K562 (cell line): Measurements from ENCODE around the gene RASSF1. TPM values are rescaled to one million over a fixed set of nuclear protein-coding genes. Genes with fewer than 3 reads are reported as not detected.
A peak's percentile ranks its signal among the peaks of the same experiment; 100 is the strongest.

Experiments used
- ATAC-seq: fragments of 200-7000 bp; cut with Tn5 transposase; 3 replicates; pipeline ENCODE4 v1.9.1; 2020; ENCODE audit warnings: moderate library complexity
- BruUV-seq: library from RNA; stranded (reverse); fragments of 400-500 nt; replicated peaks from 2 replicates; lab custom pipeline; 2021; lab: Mats Ljungman, UMichigan
- CTCF ChIA-PET: fragments of 300-600 bp; formaldehyde crosslinking; extraction: SDS; loops from one replicate; lab custom pipeline; 2021; ENCODE audit warnings: low intra/inter-chr PET ratio; lab: Yijun Ruan, JAX
- POLR2A ChIA-PET: fragments of 300-600, 350-650 bp; sonication (Branson Sonifier 250); formaldehyde crosslinking; extraction: SDS; loops from one replicate; lab custom pipeline; 2021; ENCODE audit warnings: antibody characterized with exemption, inconsistent platforms; lab: Yijun Ruan, JAX
- DNase-seq, 4 experiments: peaks; one replicate each; pipeline versions ENCODE4 v3.0.0 to v3.0.0-alpha.2; 2011 to 2018; ENCODE audit warnings: low spot score in 3 of 4, mixed read lengths in 3 of 4; ENCODE audit errors: extremely low read depth in 1 of 4
- FAIRE-seq: peaks from 2 replicates; lab custom pipeline; 2011; peaks lifted over from hg19 to GRCh38; lab: Jason Lieb, UNC
- H2AFZ ChIP-seq: 2 replicates; pipeline ENCODE4 v1.6.0; 2011; ENCODE audit warnings: low read depth, low read length, control low read depth, inconsistent platforms
- H3K27ac ChIP-seq: fragments of 200-600 bp; 3 replicates; pipeline ENCODE4 v1.8.0; 2011; ENCODE audit warnings: low read depth, mild to moderate bottlenecking, control low read depth, inconsistent platforms, low read length, moderate library complexity, mixed read lengths; ENCODE audit errors: extremely low read depth
- H3K27me3 ChIP-seq, 2 experiments: fragments of 300-600 bp in 1 of 2; 2 replicates in 1 of 2; 3 replicates in 1 of 2; pipeline versions ENCODE4 v1.6.0 to v1.8.0; 2011; ENCODE audit warnings: inconsistent platforms in 2 of 2, low read length in 2 of 2, mild to moderate bottlenecking in 1 of 2, mixed read lengths in 1 of 2, moderate library complexity in 1 of 2; ENCODE audit not compliant: control insufficient read depth in 2 of 2, insufficient read depth in 2 of 2
- H3K36me3 ChIP-seq: fragments of 300-600 bp; 3 replicates; pipeline ENCODE4 v1.8.0; 2011; ENCODE audit warnings: mild to moderate bottlenecking, low read length, inconsistent platforms; ENCODE audit not compliant: control insufficient read depth, insufficient read depth
- H3K4me1 ChIP-seq, 2 experiments: fragments of 200-600 bp in 1 of 2; replicated peaks in 1 of 2; 2 replicates in 1 of 2; 3 replicates in 1 of 2; pipeline versions ENCODE4 v1.5.1 to v1.8.0; 2011; ENCODE audit warnings: inconsistent platforms in 2 of 2, low read length in 2 of 2, mild to moderate bottlenecking in 1 of 2, mixed read lengths in 1 of 2, moderate library complexity in 1 of 2; ENCODE audit not compliant: control insufficient read depth in 2 of 2, insufficient read depth in 2 of 2
- H3K4me2 ChIP-seq: 2 replicates; pipeline ENCODE4 v1.6.1; 2011; ENCODE audit warnings: low read length, control low read depth, inconsistent platforms, mixed read lengths; ENCODE audit not compliant: insufficient read depth
- H3K4me3 ChIP-seq: fragments of 200-600 bp; sonication (generic), shearing (Covaris generic); 2 replicates; pipeline ENCODE4 v1.5.1; 2016; ENCODE audit warnings: control low read depth, inconsistent platforms
- H3K79me2 ChIP-seq: fragments of 200-600 bp; 3 replicates; pipeline ENCODE4 v1.8.0; 2011; ENCODE audit warnings: low read length, inconsistent platforms; ENCODE audit not compliant: control insufficient read depth, insufficient read depth
- H3K9ac ChIP-seq, 2 experiments: 2 replicates each; pipeline versions ENCODE4 v1.6.0 to v1.6.1; 2011; ENCODE audit warnings: low read depth in 2 of 2, low read length in 2 of 2, control low read depth in 1 of 2, inconsistent platforms in 1 of 2, mild to moderate bottlenecking in 1 of 2, mixed read lengths in 1 of 2; ENCODE audit not compliant: insufficient read depth in 1 of 2
- H3K9me1 ChIP-seq: one replicate; pipeline ENCODE4 v1.6.0; 2011; ENCODE audit warnings: inconsistent platforms, mild to moderate bottlenecking, low read length, moderate library complexity; ENCODE audit not compliant: control insufficient read depth, insufficient read depth
- H3K9me3 ChIP-seq: replicated peaks from 2 replicates; pipeline ENCODE4 v1.5.1; 2011; ENCODE audit warnings: low read depth, low read length, inconsistent platforms; ENCODE audit not compliant: control insufficient read depth, insufficient read depth
- H4K20me1 ChIP-seq: replicated peaks from 2 replicates; pipeline ENCODE4 v1.6.1; 2011; ENCODE audit warnings: low read length, inconsistent platforms, mixed read lengths; ENCODE audit not compliant: control insufficient read depth, insufficient read depth
- EGR1 ChIP-seq: fragments of 450-650 bp; conservative IDR thresholded peaks from 2 replicates; pipeline ENCODE4 v1.6.1; 2017; ENCODE audit warnings: mild to moderate bottlenecking
- JUND ChIP-seq, 2 experiments: IDR thresholded peaks; 2 replicates in 1 of 2; 3 replicates in 1 of 2; pipeline ENCODE4 v1.6.1; 2011; ENCODE audit warnings: borderline replicate concordance in 2 of 2, low read depth in 2 of 2, low read length in 2 of 2, improper control_type of control experiment in 1 of 2, missing biosample characterization in 1 of 2, missing genetic modification characterization in 1 of 2, missing genetic modification reagents in 1 of 2
- RNF2 ChIP-seq: sonication (generic); IDR thresholded peaks from 2 replicates; pipeline ENCODE4 v1.6.1; 2016
- YY1 ChIP-seq, 3 experiments: IDR thresholded peaks; 2 replicates each; pipeline ENCODE4 v1.6.1; 2011; ENCODE audit warnings: low read length in 2 of 3, mild to moderate bottlenecking in 2 of 3, moderate library complexity in 2 of 3, borderline replicate concordance in 1 of 3, control low read depth in 1 of 3, low read depth in 1 of 3; ENCODE audit not compliant: insufficient read depth in 3 of 3, insufficient replicate concordance in 2 of 3, control insufficient read depth in 1 of 3, insufficient read length in 1 of 3; ENCODE audit errors: extremely low read depth in 1 of 3
- ZNF589 ChIP-seq: fragments of 200-800 bp; sonication (Bioruptor generic); IDR thresholded peaks from 2 replicates; pipeline ENCODE4 v1.6.1; 2016; ENCODE audit warnings: low read depth, missing genetic modification characterization, missing compliant biosample characterization
- WGBS: fragments of 100-300 bp; shearing (Covaris generic); methylation state at CpG from one replicate; pipeline ENCODE4 v1.1.6; 2016; ENCODE audit warnings: low coverage, mixed read lengths; ENCODE audit not compliant: insufficient coverage; ENCODE audit errors: missing lambda C conversion rate; 5-methylcytosine and 5-hydroxymethylcytosine counted together
- in situ Hi-C: fragments of 300-500 bp; cut with MboI; formaldehyde crosslinking; loops from 4 replicates; pipeline ENCODE4 v1.15.0; 2018; ENCODE audit warnings: inconsistent platforms, mixed read lengths
- intact Hi-C: fragments of 100-400 bp; cut with micrococcal nuclease; formaldehyde crosslinking; loops from 2 replicates; pipeline ENCODE4 v1.14.2; 2022
- polyA plus RNA-seq, 8 experiments: library from polyadenylated mRNA; depleted of rRNA in 4 of 8; stranded (reverse) in 5 of 8; unstranded in 3 of 8; fragments of >200 nt; fragmentation: Nextera tagmentation in 2 of 8; fragmentation: Illumina TruSeq in 1 of 8; extraction: Ambion mirVana in 2 of 8; extraction: Trizol in 1 of 8; gene quantifications; 2 replicates each; pipeline versions ENCODE4 v1.2.1 to v1.2.3, GENCODE V29; 2011 to 2014; ENCODE audit warnings: inconsistent platforms in 1 of 8, missing spikeins in 1 of 8
- total RNA-seq, 7 experiments: library from RNA; depleted of rRNA in 6 of 7; stranded (reverse); fragments of >200 nt in 6 of 7; fragmentation: Illumina TruSeq in 2 of 7; extraction: Trizol in 2 of 7; gene quantifications; 2 replicates each; pipeline versions ENCODE4 v1.2.1 to v1.2.3, GENCODE V29; 2011 to 2021; ENCODE audit warnings: low replicate concordance in 1 of 7

The RASSF1 gene
- total and polyA plus RNA-seq, 9 of the 15 experiments (the other 6 are each of a cell fraction or from before 2014, with no cell fraction given) = 3.6 to 57.1 (median 24.6) TPM

DNA sequence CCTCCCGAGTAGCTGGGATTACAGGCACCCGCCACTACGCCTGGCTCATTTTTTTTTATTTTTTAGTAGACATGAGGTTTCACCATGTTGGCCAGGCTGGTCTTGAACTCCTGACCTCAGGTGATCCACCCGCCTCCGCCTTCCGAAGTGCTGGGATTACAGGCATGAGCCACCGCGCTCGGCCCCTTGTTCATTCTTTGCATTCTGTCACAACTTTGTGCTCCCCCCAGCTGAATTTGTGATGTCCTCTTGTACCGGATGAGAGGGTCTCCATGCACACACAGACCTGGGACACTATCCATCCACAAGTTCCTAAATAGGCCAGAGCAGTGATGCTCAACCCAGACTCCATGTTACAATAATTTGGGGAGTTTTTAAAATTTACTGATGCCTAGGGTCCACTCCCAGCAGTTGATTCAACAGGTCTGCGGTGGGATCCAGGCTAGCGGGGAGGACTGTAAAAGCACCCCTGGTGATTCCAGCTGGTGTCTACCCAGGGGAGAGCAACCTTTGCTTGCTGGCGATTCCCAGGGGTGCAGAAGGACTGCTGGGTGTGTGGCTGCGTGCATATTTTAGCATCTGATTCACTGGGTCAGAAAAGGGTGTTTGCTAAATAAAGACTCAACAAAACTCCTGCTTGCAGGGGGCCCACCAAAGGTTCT, 1.0 kb downstream of the RASSF1 start:
- peaks cover 29 to 58% of the 10 kb centered on the region in 2 experiments; a peak in 4 of 5 replicates for H3K4me1 ChIP-seq
- ChIA-PET POLR2A (interaction anchor here (0.6 to 1.1 kb wide), 3 partner anchors 9 to 1081 kb away, joined by 3 read pairs; partner anchors contain the start of gene TUSC2), CTCF (no interaction called here)
- H2AFZ ChIP-seq = no peak overlapping the region
- peaks cover 61% of the 10 kb centered on the region for H3K79me2 ChIP-seq
- H3K27me3 ChIP-seq = no peaks in the 10 kb centered on the region
- H3K9ac ChIP-seq = peak overlapping the region; percentile 95 to 98
- H3K4me2 ChIP-seq = peak overlapping the region; percentile 72
- no peak for DNase-seq
- peaks cover 20% of the 10 kb centered on the region; the same call in 2 of the 3 replicates for H3K36me3 ChIP-seq
- TF ChIP-seq EGR1 = peak; percentile 38
- no peak for TF ChIP-seq JUND (IDR thresholded peaks at IDR 0.05; ENCODE audit: borderline replicate concordance, low read depth, low read length)
- no peak for TF ChIP-seq JUND (tag; IDR thresholded peaks at IDR 0.05; ENCODE audit: borderline replicate concordance, low read depth, low read length)
- H3K4me3 ChIP-seq = peak overlapping the region; percentile 96
- peaks cover 3% of the 10 kb centered on the region for H3K9me1 ChIP-seq
- in situ Hi-C loops = no loop called here
- 49% methylated on average over 12 of the region's 14 CpGs for WGBS
- peak overlapping the region; percentile 99 for H3K27ac ChIP-seq
- intact Hi-C loops = no loop called here
- BruUV-seq = no TSS peak
- ATAC-seq = no peak
- no peaks in the 10 kb centered on the region for H4K20me1 ChIP-seq
- no peaks in the 10 kb centered on the region for H3K9me3 ChIP-seq
- no peak for FAIRE-seq

DNA sequence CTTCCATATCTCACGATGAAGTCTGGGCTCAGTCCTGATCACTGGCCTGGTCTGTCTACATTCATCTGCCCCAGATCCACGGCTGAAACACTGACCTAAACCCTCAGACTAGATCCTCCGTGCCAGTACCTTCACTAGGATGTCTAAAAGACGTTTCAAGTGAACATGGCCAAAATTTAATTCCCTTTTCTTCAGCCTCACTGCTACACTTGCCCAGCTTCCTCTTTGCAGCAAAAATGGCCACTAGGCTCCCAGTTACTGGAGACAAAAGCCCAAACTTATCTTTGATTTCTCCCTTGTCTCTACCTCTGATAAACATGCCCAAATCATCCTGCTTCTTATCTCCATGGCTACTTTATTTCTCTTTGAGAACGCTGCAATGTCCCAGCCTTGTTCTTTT, 1.7 kb downstream of the RASSF1 start:
- Histone ChIP-seq H4K20me1 (peaks cover 6% of the 10 kb centered on the region; the same call in 1 of the 2 replicates), H3K36me3 (peaks cover 26% of the 10 kb centered on the region; the same call in 2 of the 3 replicates), H3K79me2 (peaks cover 67% of the 10 kb centered on the region), H3K9me1 (peaks cover 3% of the 10 kb centered on the region), H3K27me3 (no peaks in the 10 kb centered on the region), H3K4me2 (peak overlapping the region; percentile 95), H3K4me3 (peak overlapping the region; percentile 96), H3K9ac (peak overlapping the region; percentile 95 to 98), H3K9me3 (no peaks in the 10 kb centered on the region), H3K4me1 (peaks cover 36 to 58% of the 10 kb centered on the region in 2 experiments; a peak in 4 of 5 replicates), H2AFZ (peak overlapping the region; percentile 47), H3K27ac (peak overlapping the region; percentile 99)
- TF ChIP-seq YY1 (IDR thresholded peaks at IDR 0.05; ENCODE audit: borderline replicate concordance in 1 of 3, control insufficient read depth in 1 of 3, extremely low read depth in 1 of 3, insufficient read depth in 3 of 3, insufficient read length in 1 of 3, insufficient replicate concordance in 2 of 3, low read depth in 1 of 3, low read length in 2 of 3) = peak in 1 of 3 experiments; percentile 73
- TF ChIP-seq RNF2 = no peak
- 0 out of 2 replicates have a peak, but pooled peaks have one; percentile 33 for TF ChIP-seq ZNF589 (CRISPR knock-in tag)
- FAIRE-seq (peak; percentile 6), DNase-seq (peak in 1 of 4 experiments; percentile 37), ATAC-seq (no peak)
- in situ Hi-C loops = no loop called here
- ChIA-PET CTCF (no interaction called here), POLR2A (interaction anchor here (0.6 to 1.1 kb wide), 5 partner anchors 8 to 1081 kb away, joined by 3 to 4 read pairs (median 3); partner anchors contain the start of genes CYB561D2, HYAL3, NAA80 and NPRL2)
- BruUV-seq = no TSS peak
- intact Hi-C loops = no loop called here
- WGBS = 6% methylated on average over 4 of the region's 5 CpGs
